ENCODE data around the gene PTER. TPM values are rescaled to one million over a fixed set of nuclear protein-coding genes. Genes with fewer than 3 reads are reported as not detected.

The PTER gene
- total RNA-seq, 2 donors from 2014 or later: 8.3 to 9.0 TPM

DNA sequence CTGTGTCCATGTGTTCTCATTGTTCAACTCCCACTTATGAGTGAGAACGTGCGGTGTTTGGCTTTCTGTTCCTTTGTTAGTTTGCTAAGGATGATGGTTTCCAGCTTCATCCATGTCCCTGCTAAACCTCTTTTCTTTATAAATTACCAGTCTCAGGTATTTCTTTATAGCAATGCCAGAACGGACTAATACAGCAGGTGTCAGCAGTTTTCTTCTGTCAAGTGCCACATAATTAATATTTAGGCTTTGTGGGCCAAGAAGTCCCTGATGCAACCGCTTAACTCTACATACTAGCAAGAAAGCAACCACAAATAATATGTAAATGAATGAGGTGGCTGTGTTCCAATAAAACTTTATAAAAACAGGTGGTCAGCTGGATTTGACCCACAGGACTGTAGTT is 111.2 kb downstream of the PTER start:
- H3K9ac ChIP-seq (ENCODE audit: extremely low read depth, low read length, poor library complexity, severe bottlenecking): no peak overlapping the region
- H3K4me1 ChIP-seq (ENCODE audit: control insufficient read depth, insufficient read depth, low read length): no peaks in the 10 kb centered on the region
- Mint-ChIP-seq H3K27ac (no peak overlapping the region), H3K4me1 (no peaks in the 10 kb centered on the region), H3K4me3 (no peak overlapping the region), H3K9me3 (no peaks in the 10 kb centered on the region), H3K36me3 (ENCODE audit: low read depth) (no peaks in the 10 kb centered on the region), H3K27me3 (ENCODE audit: insufficient read depth) (peaks cover 18% of the 10 kb centered on the region)
- no peak overlapping the region for H3K4me3 ChIP-seq (ENCODE audit: low read length)
- no peak overlapping the region for H3K27ac ChIP-seq (ENCODE audit: low read depth, low read length)
- no peaks in the 10 kb centered on the region for H3K27me3 ChIP-seq (ENCODE audit: control insufficient read depth, insufficient read depth, low read length, poor library complexity, severe bottlenecking)
- no peaks in the 10 kb centered on the region for H3K9me3 ChIP-seq (ENCODE audit: control insufficient read depth, low read length)
- no peaks in the 10 kb centered on the region for H3K36me3 ChIP-seq (ENCODE audit: control insufficient read depth, insufficient read depth, low read length)
- DNase-seq: no peak
- 95 to 100% methylated on average over 1 to 3 of the region's 4 CpGs for WGBS, 2 experiments (ENCODE audit: insufficient coverage in 1 of 2, insufficient read length in 1 of 2)
- TF ChIP-seq, protein P1, sequence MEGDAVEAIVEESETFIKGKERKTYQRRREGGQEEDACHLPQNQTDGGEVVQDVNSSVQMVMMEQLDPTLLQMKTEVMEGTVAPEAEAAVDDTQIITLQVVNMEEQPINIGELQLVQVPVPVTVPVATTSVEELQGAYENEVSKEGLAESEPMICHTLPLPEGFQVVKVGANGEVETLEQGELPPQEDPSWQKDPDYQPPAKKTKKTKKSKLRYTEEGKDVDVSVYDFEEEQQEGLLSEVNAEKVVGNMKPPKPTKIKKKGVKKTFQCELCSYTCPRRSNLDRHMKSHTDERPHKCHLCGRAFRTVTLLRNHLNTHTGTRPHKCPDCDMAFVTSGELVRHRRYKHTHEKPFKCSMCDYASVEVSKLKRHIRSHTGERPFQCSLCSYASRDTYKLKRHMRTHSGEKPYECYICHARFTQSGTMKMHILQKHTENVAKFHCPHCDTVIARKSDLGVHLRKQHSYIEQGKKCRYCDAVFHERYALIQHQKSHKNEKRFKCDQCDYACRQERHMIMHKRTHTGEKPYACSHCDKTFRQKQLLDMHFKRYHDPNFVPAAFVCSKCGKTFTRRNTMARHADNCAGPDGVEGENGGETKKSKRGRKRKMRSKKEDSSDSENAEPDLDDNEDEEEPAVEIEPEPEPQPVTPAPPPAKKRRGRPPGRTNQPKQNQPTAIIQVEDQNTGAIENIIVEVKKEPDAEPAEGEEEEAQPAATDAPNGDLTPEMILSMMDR (conservative IDR thresholded peaks at IDR 0.05): no peak

DNA sequence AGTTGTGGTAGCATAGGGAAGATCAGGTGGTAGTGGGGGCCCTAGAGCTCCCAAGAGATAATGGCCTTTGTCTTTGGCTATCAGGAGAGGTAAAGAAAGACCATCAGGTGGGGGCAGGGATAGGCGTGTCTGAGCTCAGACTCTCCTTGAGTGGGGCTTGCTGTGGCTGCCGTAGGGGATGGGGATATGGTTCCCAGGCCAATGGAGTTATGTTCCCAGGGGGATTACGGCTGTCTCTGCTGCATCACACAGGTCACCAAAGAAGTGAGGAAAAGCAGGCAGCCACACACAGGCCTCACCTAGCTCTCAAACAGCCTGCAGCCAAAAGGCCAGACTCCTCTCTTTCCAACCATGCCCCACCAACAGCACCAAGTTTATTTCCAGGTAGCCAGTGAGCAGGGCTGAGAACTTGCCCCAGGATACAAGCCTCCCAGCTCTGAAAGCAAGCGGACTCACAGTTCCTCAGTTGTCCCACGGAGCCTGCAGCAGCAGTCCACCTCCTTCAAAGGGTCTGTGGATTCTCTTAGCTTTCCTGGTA is 122.5 kb downstream of the PTER start:
- no peaks in the 10 kb centered on the region for H3K9me3 ChIP-seq (ENCODE audit: control insufficient read depth, low read length)
- Mint-ChIP-seq H3K27me3 (ENCODE audit: insufficient read depth) (peaks cover 16% of the 10 kb centered on the region), H3K9me3 (no peaks in the 10 kb centered on the region), H3K4me3 (peak overlapping the region; percentile 2), H3K36me3 (ENCODE audit: low read depth) (no peaks in the 10 kb centered on the region), H3K4me1 (peaks cover 30% of the 10 kb centered on the region), H3K27ac (peak overlapping the region; percentile 72)
- H3K4me3 ChIP-seq (ENCODE audit: low read length): peak overlapping the region; percentile 59
- TF ChIP-seq, protein P1 (conservative IDR thresholded peaks at IDR 0.05): no peak
- peak; percentile 74 for DNase-seq
- H3K27ac ChIP-seq (ENCODE audit: low read depth, low read length): no peak overlapping the region
- peaks cover 21% of the 10 kb centered on the region for H3K4me1 ChIP-seq (ENCODE audit: control insufficient read depth, insufficient read depth, low read length)
- WGBS, 2 experiments (ENCODE audit: insufficient coverage in 1 of 2, insufficient read length in 1 of 2): 74 to 89% methylated on average over 2 to 5 of the region's 5 CpGs
- H3K9ac ChIP-seq (ENCODE audit: extremely low read depth, low read length, poor library complexity, severe bottlenecking): no peak overlapping the region
- H3K36me3 ChIP-seq (ENCODE audit: control insufficient read depth, insufficient read depth, low read length): no peaks in the 10 kb centered on the region
- peaks cover 8% of the 10 kb centered on the region for H3K27me3 ChIP-seq (ENCODE audit: control insufficient read depth, insufficient read depth, low read length, poor library complexity, severe bottlenecking)

DNA sequence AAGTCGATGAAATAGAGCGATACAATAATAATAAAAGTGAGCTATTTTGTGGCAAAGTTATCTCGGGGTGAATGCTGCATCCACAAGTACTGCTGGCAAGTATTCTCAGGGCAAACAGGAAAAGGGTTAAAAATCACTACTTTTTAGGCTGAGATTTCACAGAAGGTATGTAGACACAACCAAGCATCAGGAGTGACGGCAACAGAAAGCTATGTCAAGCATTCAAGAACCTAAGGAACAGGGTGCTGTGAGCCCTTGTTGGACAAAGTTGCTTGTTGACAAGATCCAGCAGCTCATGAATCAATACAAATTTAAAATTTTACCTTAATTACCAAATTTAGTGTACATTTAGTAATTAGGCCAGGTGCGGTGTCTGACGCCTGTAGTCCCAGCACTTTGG is 126.1 kb downstream of the PTER start:
- peaks cover 21% of the 10 kb centered on the region for H3K4me1 Mint-ChIP-seq
- H3K27ac ChIP-seq (ENCODE audit: low read depth, low read length): no peak overlapping the region
- no peaks in the 10 kb centered on the region for H3K36me3 ChIP-seq (ENCODE audit: control insufficient read depth, insufficient read depth, low read length)
- H3K4me3 Mint-ChIP-seq: no peak overlapping the region
- no peak overlapping the region for H3K4me3 ChIP-seq (ENCODE audit: low read length)
- no peak overlapping the region for H3K27ac Mint-ChIP-seq
- no peaks in the 10 kb centered on the region for H3K36me3 Mint-ChIP-seq (ENCODE audit: low read depth)
- WGBS, 2 experiments (ENCODE audit: insufficient coverage in 1 of 2, insufficient read length in 1 of 2): 89 to 92% methylated on average over 6 of the region's 6 CpGs
- TF ChIP-seq, protein P1 (conservative IDR thresholded peaks at IDR 0.05): no peak
- H3K27me3 Mint-ChIP-seq (ENCODE audit: insufficient read depth): no peaks in the 10 kb centered on the region
- H3K9me3 Mint-ChIP-seq: no peaks in the 10 kb centered on the region
- H3K9me3 ChIP-seq (ENCODE audit: control insufficient read depth, low read length): no peaks in the 10 kb centered on the region
- DNase-seq: no peak
- H3K4me1 ChIP-seq (ENCODE audit: control insufficient read depth, insufficient read depth, low read length): peaks cover 21% of the 10 kb centered on the region
- no peak overlapping the region for H3K9ac ChIP-seq (ENCODE audit: extremely low read depth, low read length, poor library complexity, severe bottlenecking)
- no peaks in the 10 kb centered on the region for H3K27me3 ChIP-seq (ENCODE audit: control insufficient read depth, insufficient read depth, low read length, poor library complexity, severe bottlenecking)

Other genes with a start within 250 kb of the PTER start
- gene C1QL3, start 84.9 kb downstream of the PTER start, total RNA-seq: under 1 TPM in 1 of 2 donors, not detected in 1; 0.20 TPM